ENCODE data around the gene PAPOLG.
"Not testable (repeated sequence)": the region's sequence is repeated elsewhere in the genome, so short reads cannot be mapped to it uniquely, and the experiment has no call there.

Gene PAPOLG

GRCh38 chr2:60806988-60807681 is 51.1 kb downstream of the PAPOLG start:
- no peak overlapping the region for H3K4me3 ChIP-seq (ENCODE audit: control insufficient read depth, low read depth, low read length)
- no peak for TF ChIP-seq CTCF (IDR thresholded peaks at IDR 0.05; ENCODE audit: control insufficient read depth, insufficient read depth, low read depth, low read length, missing control alignments)
- DNase-seq (ENCODE audit: low read depth) = peak; percentile 49

GRCh38 chr2:60808330-60808801 is 52.3 kb downstream of the PAPOLG start:
- no peak overlapping the region for H3K4me3 ChIP-seq (ENCODE audit: control insufficient read depth, low read depth, low read length)
- no peak for TF ChIP-seq CTCF (IDR thresholded peaks at IDR 0.05; ENCODE audit: control insufficient read depth, insufficient read depth, low read depth, low read length, missing control alignments)
- DNase-seq (ENCODE audit: low read depth) = no peak

- TF ChIP-seq CTCF (IDR thresholded peaks at IDR 0.05; ENCODE audit: control insufficient read depth, insufficient read depth, low read depth, low read length, missing control alignments) = no peak
Observed at GRCh38 chr2:60811491-60812375, 55.7 kb downstream of the PAPOLG start.

GRCh38 chr2:60817191-60817590 is 61.1 kb downstream of the PAPOLG start:
- DNase-seq (ENCODE audit: low read depth); H3K4me3 ChIP-seq (ENCODE audit: control insufficient read depth, low read depth, low read length): not testable (repeated sequence)

More at GRCh38 chr2:60811491-60812375, 55.7 kb downstream of the PAPOLG start:
- DNase-seq (ENCODE audit: low read depth) = no peak
- H3K4me3 ChIP-seq (ENCODE audit: control insufficient read depth, low read depth, low read length) = no peak overlapping the region

- DNase-seq (ENCODE audit: low read depth) = no peak
Observed at GRCh38 chr2:60818272-60818671, 62.2 kb downstream of the PAPOLG start.

GRCh38 chr2:60819155-60819862 is 63.2 kb downstream of the PAPOLG start:
- H3K4me3 ChIP-seq (ENCODE audit: control insufficient read depth, low read depth, low read length) = no peak overlapping the region
- no peak for TF ChIP-seq CTCF (IDR thresholded peaks at IDR 0.05; ENCODE audit: control insufficient read depth, insufficient read depth, low read depth, low read length, missing control alignments)
- DNase-seq (ENCODE audit: low read depth) = no peak

More at GRCh38 chr2:60818272-60818671, 62.2 kb downstream of the PAPOLG start:
- H3K4me3 ChIP-seq (ENCODE audit: control insufficient read depth, low read depth, low read length) = no peak overlapping the region
- TF ChIP-seq CTCF (IDR thresholded peaks at IDR 0.05; ENCODE audit: control insufficient read depth, insufficient read depth, low read depth, low read length, missing control alignments) = peak; percentile 23

Data from AG09309 (cell line).